ENCODE results near the gene GPHN.

GPHN gene

GRCh38 chr14:66508547-66508845 is 549 bp downstream of the GPHN start:
- TF ChIP-seq SIN3A (IDR thresholded peaks at IDR 0.05; ENCODE audit: borderline replicate concordance, insufficient read depth, low read length) (no peak), FOXP2 (optimal IDR thresholded peaks at IDR 0.05; ENCODE audit: borderline replicate concordance, extremely low read depth, extremely low read length, insufficient read depth) (no peak), REST (IDR thresholded peaks at IDR 0.05; ENCODE audit: insufficient read depth in 1 of 2, low read depth in 2 of 2, low read length in 2 of 2) (no peak), POLR2AphosphoS5 (IDR thresholded peaks at IDR 0.05; ENCODE audit: low read depth, low read length) (no peak), TAF1 (IDR thresholded peaks at IDR 0.05; ENCODE audit: borderline replicate concordance, insufficient read depth, low read length) (no peak)

- TF ChIP-seq POLR2AphosphoS5 (IDR thresholded peaks at IDR 0.05; ENCODE audit: low read depth, low read length): no peak
- no peak for TF ChIP-seq TAF1 (IDR thresholded peaks at IDR 0.05; ENCODE audit: borderline replicate concordance, insufficient read depth, low read length)
- no peak for TF ChIP-seq REST (IDR thresholded peaks at IDR 0.05; ENCODE audit: insufficient read depth in 1 of 2, low read depth in 2 of 2, low read length in 2 of 2)
- no peak for TF ChIP-seq FOXP2 (optimal IDR thresholded peaks at IDR 0.05; ENCODE audit: borderline replicate concordance, extremely low read depth, extremely low read length, insufficient read depth)
- TF ChIP-seq SIN3A (IDR thresholded peaks at IDR 0.05; ENCODE audit: borderline replicate concordance, insufficient read depth, low read length): no peak
Observed at GRCh38 chr14:66508846-66509621, 1.1 kb downstream of the GPHN start.

GRCh38 chr14:66509874-66510273 is 1.9 kb downstream of the GPHN start:
- TF ChIP-seq FOXP2 (optimal IDR thresholded peaks at IDR 0.05; ENCODE audit: borderline replicate concordance, extremely low read depth, extremely low read length, insufficient read depth): no peak
- TF ChIP-seq TAF1 (IDR thresholded peaks at IDR 0.05; ENCODE audit: borderline replicate concordance, insufficient read depth, low read length): no peak
- peak in 1 of 2 experiments; percentile 70; a peak in 2 of 4 replicates for TF ChIP-seq REST (IDR thresholded peaks at IDR 0.05; ENCODE audit: insufficient read depth in 1 of 2, low read depth in 2 of 2, low read length in 2 of 2)

DNA sequence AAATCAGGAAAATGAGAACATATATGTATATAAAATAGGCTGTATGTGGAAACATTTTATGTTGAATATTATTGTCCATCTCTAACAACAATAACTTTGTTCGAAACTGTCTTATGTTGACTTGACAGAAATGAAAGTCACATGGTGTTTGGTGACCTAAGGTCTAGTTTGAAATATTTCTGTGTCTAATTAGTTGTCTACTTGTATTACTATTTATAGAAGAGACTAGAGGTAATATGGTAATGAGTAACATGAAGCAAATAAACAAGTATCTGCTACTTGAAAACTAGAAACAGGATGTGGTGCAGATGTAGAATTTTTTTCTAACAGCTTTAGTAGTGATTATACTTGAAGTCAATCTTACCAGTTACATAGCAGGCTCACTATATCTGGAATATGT is 3.9 kb downstream of the GPHN start:
- no peak for TF ChIP-seq REST (IDR thresholded peaks at IDR 0.05; ENCODE audit: insufficient read depth in 1 of 2, low read depth in 2 of 2, low read length in 2 of 2)
- no peak for TF ChIP-seq POLR2AphosphoS5 (IDR thresholded peaks at IDR 0.05; ENCODE audit: low read depth, low read length)
- TF ChIP-seq TAF1 (IDR thresholded peaks at IDR 0.05; ENCODE audit: borderline replicate concordance, insufficient read depth, low read length): no peak

- no peak for TF ChIP-seq POLR2AphosphoS5 (IDR thresholded peaks at IDR 0.05; ENCODE audit: low read depth, low read length)
- TF ChIP-seq REST (IDR thresholded peaks at IDR 0.05; ENCODE audit: insufficient read depth in 1 of 2, low read depth in 2 of 2, low read length in 2 of 2): no peak
- no peak for TF ChIP-seq FOXP2 (optimal IDR thresholded peaks at IDR 0.05; ENCODE audit: borderline replicate concordance, extremely low read depth, extremely low read length, insufficient read depth)
- TF ChIP-seq TAF1 (IDR thresholded peaks at IDR 0.05; ENCODE audit: borderline replicate concordance, insufficient read depth, low read length): no peak
- TF ChIP-seq SIN3A (IDR thresholded peaks at IDR 0.05; ENCODE audit: borderline replicate concordance, insufficient read depth, low read length): no peak
Observed at GRCh38 chr14:66514213-66514612, 6.3 kb downstream of the GPHN start.

All from PFSK-1 (cell line).